Pancreas (tissue), 10 donors: ENCODE measurements around the gene SAFB. TPM values are rescaled to one million over a fixed set of nuclear protein-coding genes. Genes with fewer than 3 reads are reported as not detected.

Source experiments
- ATAC-seq, 4 donors: fragments of 200-7000 bp; cut with Tn5 transposase; one replicate each; pipeline versions ENCODE4 v1.8.0 to v1.9.1; 2020; ENCODE audit warnings: mild to moderate bottlenecking in 4 of 4, moderate library complexity in 4 of 4
- DNase-seq, 6 donors: peaks; one replicate each; pipeline ENCODE4 v3.0.0-alpha.2; 2020
- FAIRE-seq: peaks from 2 replicates; lab custom pipeline; 2012; peaks lifted over from hg19 to GRCh38; lab: Jason Lieb, UNC
- H3K27ac ChIP-seq, 4 donors: fragments of 200-600 bp; sonication (generic); 1 replicate in 3 of 4; 2 replicates in 1 of 4; pipeline versions ENCODE4 v1.5.0 to v1.8.0; 2020
- H3K27me3 ChIP-seq, 4 donors: fragments of 200-600 bp; one replicate each; pipeline ENCODE4 v1.8.0; 2021
- H3K36me3 ChIP-seq, 3 donors: fragments of 200-600 bp; sonication (generic) in 1 of 3; one replicate each; pipeline versions ENCODE4 v1.5.0 to v1.8.0; 2020 to 2021
- H3K4me1 ChIP-seq, 3 donors: fragments of 200-600 bp; one replicate each; pipeline ENCODE4 v1.8.0; 2021
- H3K4me3 ChIP-seq, 4 donors: fragments of 200-600 bp; sonication (generic) in 2 of 4; one replicate each; pipeline versions ENCODE4 v1.5.0 to v1.8.0; 2020 to 2021
- H3K9me3 ChIP-seq, 4 donors: fragments of 200-600 bp; one replicate each; pipeline ENCODE4 v1.8.0; 2021
- WGBS, 2 donors: extraction: QIAGEN DNeasy Blood & Tissue Kit; methylation state at CpG; one replicate each; pipeline ENCODE4 v1.1.7; 2013; 5-methylcytosine and 5-hydroxymethylcytosine counted together
- intact Hi-C, 3 donors: fragments of 100-400 bp; cut with DNase I; formaldehyde crosslinking; loops; one replicate each; pipeline versions ENCODE4 v1.11.1 to v1.14.2; 2022
- polyA plus RNA-seq, 2 donors: library from polyadenylated mRNA; stranded (reverse); fragments of 200-250 nt; gene quantifications; one replicate each; pipeline ENCODE4 v1.2.3, GENCODE V29; 2013
- total RNA-seq, 6 donors: library from RNA; stranded (reverse); fragmentation: NEBNext Ultra II Directional in 4 of 6; extraction: Animal tissue kit (Norgen Biotek cat#: 25700) in 4 of 6; gene quantifications; one replicate each; pipeline versions ENCODE4 v1.2.1 to v1.2.4, GENCODE V29; 2021 to 2023
- TF ChIP-seq, protein P1 (sequence below), 4 donors: fragments of 200-600 bp; sonication (generic) in 3 of 4; IDR thresholded peaks; one replicate each; pipeline versions ENCODE4 v1.5.0 to v1.8.0; 2021; ENCODE audit warnings: antibody characterized with exemption in 4 of 4
- donor health status: healthy with polysubstance abuse.
- donor health status: DM: no; HTN: no; CAD: no; lungs with moderate emphysema.
- donor health status: DM: no; HTN: no; CAD: no.
- donor health status: control.
- donor health status: control.
- donor health status: Bipolar disorder and iron deficiency.
- donor health status: DM: yes; HTN: yes; CAD: no.
- donor health status: DM: no; HTN: no; CAD: no.
- donor health status: DM: no; HTN: no; CAD: no.
- donor health status: DM: yes; HTN: yes; CAD: no.

SAFB gene
- total and polyA plus RNA-seq, 8 donors, result 28.9 to 84.3 (median 42.7) TPM

DNA sequence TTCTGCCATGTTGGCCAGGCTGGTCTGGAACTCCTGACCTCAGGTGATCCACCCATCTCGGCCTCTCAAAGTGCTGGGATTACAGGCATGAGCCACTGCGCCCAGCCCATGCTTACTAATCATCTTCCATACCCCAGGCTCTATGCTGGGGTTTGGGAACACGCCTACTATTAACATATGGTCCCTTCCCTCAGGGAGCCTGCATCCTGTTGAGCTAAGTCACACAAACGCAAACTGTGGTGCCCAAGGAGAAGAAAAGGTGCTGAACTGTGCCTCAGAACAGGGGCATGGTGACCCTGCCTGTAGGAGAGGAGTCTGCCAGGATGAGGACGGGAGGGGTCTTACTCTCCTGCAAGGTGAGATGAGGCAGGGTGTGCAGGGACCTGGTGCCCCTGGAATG lies 51.8 kb downstream of the SAFB start:
- Histone ChIP-seq H3K27me3 (no peaks in the 10 kb centered on the region), H3K4me3 (no peak overlapping the region), H3K4me1 (no peaks in the 10 kb centered on the region), H3K36me3 (peaks cover 0 to 2% (median 0%) of the 10 kb centered on the region in 3 donors), H3K27ac (no peak overlapping the region), H3K9me3 (no peaks in the 10 kb centered on the region)
- TF ChIP-seq, protein P1, sequence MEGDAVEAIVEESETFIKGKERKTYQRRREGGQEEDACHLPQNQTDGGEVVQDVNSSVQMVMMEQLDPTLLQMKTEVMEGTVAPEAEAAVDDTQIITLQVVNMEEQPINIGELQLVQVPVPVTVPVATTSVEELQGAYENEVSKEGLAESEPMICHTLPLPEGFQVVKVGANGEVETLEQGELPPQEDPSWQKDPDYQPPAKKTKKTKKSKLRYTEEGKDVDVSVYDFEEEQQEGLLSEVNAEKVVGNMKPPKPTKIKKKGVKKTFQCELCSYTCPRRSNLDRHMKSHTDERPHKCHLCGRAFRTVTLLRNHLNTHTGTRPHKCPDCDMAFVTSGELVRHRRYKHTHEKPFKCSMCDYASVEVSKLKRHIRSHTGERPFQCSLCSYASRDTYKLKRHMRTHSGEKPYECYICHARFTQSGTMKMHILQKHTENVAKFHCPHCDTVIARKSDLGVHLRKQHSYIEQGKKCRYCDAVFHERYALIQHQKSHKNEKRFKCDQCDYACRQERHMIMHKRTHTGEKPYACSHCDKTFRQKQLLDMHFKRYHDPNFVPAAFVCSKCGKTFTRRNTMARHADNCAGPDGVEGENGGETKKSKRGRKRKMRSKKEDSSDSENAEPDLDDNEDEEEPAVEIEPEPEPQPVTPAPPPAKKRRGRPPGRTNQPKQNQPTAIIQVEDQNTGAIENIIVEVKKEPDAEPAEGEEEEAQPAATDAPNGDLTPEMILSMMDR (IDR thresholded peaks at IDR 0.05), result no peak
- DNase-seq, result no peak
- 82 to 89% methylated on average over 5 of the region's 5 CpGs for WGBS, 2 donors
- intact Hi-C loops, result no loop called here
- ATAC-seq, result no peak
- FAIRE-seq, result no peak

DNA sequence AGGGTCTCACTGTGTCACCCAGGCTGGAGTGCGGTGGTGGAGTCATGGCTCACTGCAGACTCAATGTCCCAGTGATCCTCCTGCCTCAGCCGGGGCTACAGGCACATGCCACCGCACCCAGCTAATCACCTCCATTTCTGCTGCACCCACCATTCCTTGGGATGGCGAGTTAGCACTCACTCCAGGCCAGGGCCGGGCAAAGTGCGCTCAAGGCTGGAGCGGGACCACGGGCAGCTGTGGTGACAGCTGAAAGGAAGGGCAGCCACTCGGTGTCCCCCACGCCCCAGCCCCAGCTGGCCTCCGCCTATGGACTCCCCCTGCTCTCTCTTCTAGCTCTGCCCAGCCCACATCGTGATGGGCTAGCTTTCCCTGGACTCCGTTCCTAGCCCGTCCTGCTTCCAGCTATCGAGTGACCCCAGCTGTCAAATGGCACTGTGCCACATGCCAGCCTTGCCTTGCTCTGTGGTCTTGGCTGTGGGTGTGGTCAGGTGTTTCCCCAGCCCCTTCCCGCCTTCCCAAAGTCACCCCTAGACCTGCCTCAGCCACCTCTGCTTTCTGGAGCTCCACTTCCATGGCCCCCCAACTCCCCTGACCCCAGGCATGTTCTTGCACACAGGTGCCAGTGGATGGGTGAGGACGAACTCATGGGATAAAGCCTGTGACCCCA lies 53.4 kb downstream of the SAFB start:
- intact Hi-C loops, result no loop called here
- H3K27me3 ChIP-seq, result no peaks in the 10 kb centered on the region
- ATAC-seq (no peak), FAIRE-seq (no peak), DNase-seq (peak in 1 of 6 donors; percentile 51)
- H3K4me1 ChIP-seq, result no peaks in the 10 kb centered on the region
- no peaks in the 10 kb centered on the region for H3K36me3 ChIP-seq
- H3K4me3 ChIP-seq, result no peak overlapping the region
- 50 to 53% methylated on average over 17 of the region's 17 CpGs for WGBS, 2 donors
- TF ChIP-seq, protein P1 (IDR thresholded peaks at IDR 0.05), result no peak
- H3K9me3 ChIP-seq, result no peaks in the 10 kb centered on the region
- H3K27ac ChIP-seq, result no peak overlapping the region

DNA sequence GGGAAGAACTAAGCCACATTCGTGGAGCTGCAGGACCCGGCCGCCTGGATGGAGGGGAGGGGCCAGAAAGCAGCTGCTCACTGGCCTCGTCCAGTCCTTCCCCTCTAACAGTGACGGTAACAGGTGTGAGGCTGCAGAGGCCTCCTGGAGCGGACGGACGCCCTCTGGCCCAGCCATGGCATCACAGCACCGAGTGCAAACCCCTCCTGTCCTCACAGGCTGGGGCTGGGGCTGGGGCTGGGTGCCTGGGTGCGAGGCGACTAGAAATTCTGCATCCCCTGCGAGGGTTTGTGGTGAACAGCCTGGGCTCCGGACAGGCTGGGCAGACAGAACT lies 53.9 kb downstream of the SAFB start:
- 66 to 69% methylated on average over 13 of the region's 13 CpGs for WGBS, 2 donors
- Histone ChIP-seq H3K36me3 (no peaks in the 10 kb centered on the region), H3K4me1 (no peaks in the 10 kb centered on the region), H3K9me3 (no peaks in the 10 kb centered on the region), H3K4me3 (no peak overlapping the region), H3K27ac (no peak overlapping the region), H3K27me3 (no peaks in the 10 kb centered on the region)
- no peak for FAIRE-seq
- intact Hi-C loops, result no loop called here
- TF ChIP-seq, protein P1 (IDR thresholded peaks at IDR 0.05), result no peak
- ATAC-seq, result no peak
- no peak for DNase-seq

DNA sequence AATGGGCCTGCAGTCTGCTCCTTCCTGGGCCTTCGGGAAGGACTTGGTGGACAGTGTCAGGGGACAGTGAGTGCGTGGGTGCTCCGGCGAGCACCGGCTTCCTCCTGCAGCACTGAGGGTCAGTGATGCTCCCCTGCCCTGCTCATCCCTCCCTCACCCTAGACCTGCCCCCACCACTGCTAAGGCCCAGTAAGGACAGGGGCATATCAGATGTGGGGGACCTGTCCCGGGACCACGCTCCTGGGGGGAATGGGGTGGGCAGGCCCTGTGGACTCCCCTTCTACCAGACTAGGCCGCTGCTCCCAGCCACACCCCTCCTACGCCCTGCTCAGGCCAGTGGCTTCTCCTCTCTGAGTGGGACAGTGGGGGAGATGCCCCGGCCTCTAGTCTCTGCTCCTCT lies 54.3 kb downstream of the SAFB start:
- TF ChIP-seq, protein P1 (IDR thresholded peaks at IDR 0.05), result no peak
- Histone ChIP-seq H3K9me3 (no peaks in the 10 kb centered on the region), H3K27me3 (no peaks in the 10 kb centered on the region), H3K27ac (no peak overlapping the region), H3K36me3 (no peaks in the 10 kb centered on the region), H3K4me1 (no peaks in the 10 kb centered on the region), H3K4me3 (no peak overlapping the region)
- WGBS, 2 donors, result 85 to 94% methylated on average over 10 of the region's 10 CpGs
- FAIRE-seq (no peak), ATAC-seq (no peak), DNase-seq (peak in 1 of 6 donors; percentile 75)
- intact Hi-C loops, result no loop called here

DNA sequence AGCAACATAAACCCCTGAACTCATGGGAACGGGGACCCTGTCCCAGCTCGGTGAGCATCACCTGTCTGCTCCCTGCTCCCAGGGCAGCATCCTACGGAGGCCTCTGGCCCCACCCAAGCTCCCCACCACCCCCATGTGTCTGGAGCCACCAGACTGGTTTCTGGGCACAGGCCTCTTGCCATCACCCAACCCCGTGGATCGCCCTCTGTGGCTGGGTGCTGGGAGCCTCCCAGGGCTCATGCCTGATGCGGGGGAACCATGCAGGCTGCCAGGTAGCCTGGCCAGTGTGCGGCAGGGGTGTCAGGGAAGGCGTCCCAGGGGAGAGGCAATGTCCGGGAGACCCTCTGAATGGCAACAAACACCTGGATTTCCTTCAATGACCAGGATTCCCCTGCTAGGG lies 54.7 kb downstream of the SAFB start:
- Histone ChIP-seq H3K27ac (no peak overlapping the region), H3K4me1 (no peaks in the 10 kb centered on the region), H3K9me3 (no peaks in the 10 kb centered on the region), H3K4me3 (no peak overlapping the region), H3K36me3 (no peaks in the 10 kb centered on the region), H3K27me3 (no peaks in the 10 kb centered on the region)
- WGBS, 2 donors, result 85 to 87% methylated on average over 9 of the region's 9 CpGs
- TF ChIP-seq, protein P1 (IDR thresholded peaks at IDR 0.05), result no peak
- DNase-seq (peak in 1 of 6 donors; percentile 72), FAIRE-seq (no peak), ATAC-seq (no peak)
- intact Hi-C loops, result no loop called here
